Keratinocyte (primary cell): ENCODE data around the gene RBM24.

ENCODE experiments used
- CTCF ChIP-seq, 3 experiments: IDR thresholded peaks in 1 of 3; conservative IDR thresholded peaks in 1 of 3; optimal IDR thresholded peaks in 1 of 3; 2 replicates in 2 of 3; 3 replicates in 1 of 3; pipeline versions ENCODE3 to v1.5.1; 2011; ENCODE audit warnings: low read length in 3 of 3, mild to moderate bottlenecking in 3 of 3, moderate library complexity in 2 of 3, control low read depth in 1 of 3, inconsistent platforms in 1 of 3; ENCODE audit not compliant: insufficient read depth in 2 of 3; ENCODE audit errors: extremely low read depth in 1 of 3
- EZH2 ChIP-seq: IDR thresholded peaks from one replicate; pipeline ENCODE4 v1.6.1; 2012; ENCODE audit warnings: inconsistent platforms, mild to moderate bottlenecking, low read length, moderate library complexity

- no peak for TF ChIP-seq CTCF (optimal IDR thresholded peaks at IDR 0.05 in 1 of 3, IDR thresholded peaks at IDR 0.05 in 1 of 3, conservative IDR thresholded peaks at IDR 0.05 in 1 of 3; ENCODE audit: extremely low read depth in 1 of 3, insufficient read depth in 2 of 3, low read length in 3 of 3)
- TF ChIP-seq EZH2: no peak
Measured at GRCh38 chr6:17305219-17306001, 24.2 kb downstream of the RBM24 start.
